ENCODE data around the gene GPBP1L1. TPM values are rescaled to one million over a fixed set of nuclear protein-coding genes. Genes with fewer than 3 reads are reported as not detected.
A peak's percentile ranks its signal among the peaks of the same experiment; 100 is the strongest.

GPBP1L1 gene
- total and polyA plus RNA-seq, 2 of the 13 experiments (the other 11 are each of a cell fraction or from before 2014, with no cell fraction given): 45.9 to 86.1 TPM

DNA sequence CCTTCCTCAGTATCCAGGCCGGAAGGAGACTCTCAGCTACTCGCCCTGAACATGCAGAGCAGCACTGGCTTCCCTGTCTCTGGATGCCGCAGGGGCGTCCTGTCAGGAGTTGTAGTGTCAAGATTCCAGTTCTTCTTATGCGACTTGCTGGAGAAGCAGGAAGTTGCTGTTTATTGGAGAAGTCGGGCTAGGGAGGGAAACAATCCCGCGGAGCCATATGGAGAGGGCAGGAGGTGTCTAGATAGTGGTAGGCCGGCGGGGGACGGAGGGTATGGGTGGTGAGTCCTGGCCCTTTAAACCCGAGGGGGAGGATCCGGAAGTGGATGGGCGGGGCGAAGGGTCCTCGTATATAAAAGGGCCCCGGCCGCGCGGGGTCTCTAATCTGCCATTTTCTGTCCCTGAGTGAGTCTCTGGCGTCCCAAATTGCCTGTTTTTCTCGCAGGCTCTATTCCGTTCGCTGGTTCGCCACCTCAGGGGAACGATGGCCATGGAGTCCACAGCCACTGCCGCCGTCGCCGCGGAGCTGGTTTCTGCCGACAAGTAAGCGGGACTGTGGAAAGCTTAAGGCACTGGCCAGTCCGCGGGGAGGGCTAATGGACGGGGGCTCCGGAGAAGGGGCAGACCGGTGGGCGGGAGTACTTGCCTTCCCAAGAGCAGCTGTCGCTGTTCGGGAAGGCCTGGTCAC, 102.5 kb downstream of the GPBP1L1 start, which contains the start of gene NASP (continued):
- TF ChIP-seq ZNF646 (CRISPR knock-in tag; IDR thresholded peaks at IDR 0.05) (no peak), JUND (CRISPR knock-in tag; IDR thresholded peaks at IDR 0.05) (no peak), CAMTA2 (CRISPR knock-in tag; IDR thresholded peaks at IDR 0.05; ENCODE audit: borderline replicate concordance) (no peak), ZBTB38 (CRISPR knock-in tag; IDR thresholded peaks at IDR 0.05) (no peak), NR2C2 (CRISPR knock-in tag; IDR thresholded peaks at IDR 0.05; ENCODE audit: borderline replicate concordance) (no peak), DMAP1 (CRISPR knock-in tag; IDR thresholded peaks at IDR 0.05) (peak; percentile 71; the same call in 1 of the 2 replicates), MYPOP (CRISPR knock-in tag; IDR thresholded peaks at IDR 0.05) (no peak), TBX3 (IDR thresholded peaks at IDR 0.05; ENCODE audit: borderline replicate concordance) (0 out of 2 replicates have a peak, but pooled peaks have one; percentile 29), ZNF614 (CRISPR knock-in tag; IDR thresholded peaks at IDR 0.05; ENCODE audit: borderline replicate concordance) (0 out of 2 replicates have a peak, but pooled peaks have one; percentile 13), IRF2 (CRISPR knock-in tag; IDR thresholded peaks at IDR 0.05) (no peak), SRSF4 (IDR thresholded peaks at IDR 0.05; ENCODE audit: low read depth, low read length, poor library complexity, severe bottlenecking) (no peak)
- TF ChIP-seq, protein P1, sequence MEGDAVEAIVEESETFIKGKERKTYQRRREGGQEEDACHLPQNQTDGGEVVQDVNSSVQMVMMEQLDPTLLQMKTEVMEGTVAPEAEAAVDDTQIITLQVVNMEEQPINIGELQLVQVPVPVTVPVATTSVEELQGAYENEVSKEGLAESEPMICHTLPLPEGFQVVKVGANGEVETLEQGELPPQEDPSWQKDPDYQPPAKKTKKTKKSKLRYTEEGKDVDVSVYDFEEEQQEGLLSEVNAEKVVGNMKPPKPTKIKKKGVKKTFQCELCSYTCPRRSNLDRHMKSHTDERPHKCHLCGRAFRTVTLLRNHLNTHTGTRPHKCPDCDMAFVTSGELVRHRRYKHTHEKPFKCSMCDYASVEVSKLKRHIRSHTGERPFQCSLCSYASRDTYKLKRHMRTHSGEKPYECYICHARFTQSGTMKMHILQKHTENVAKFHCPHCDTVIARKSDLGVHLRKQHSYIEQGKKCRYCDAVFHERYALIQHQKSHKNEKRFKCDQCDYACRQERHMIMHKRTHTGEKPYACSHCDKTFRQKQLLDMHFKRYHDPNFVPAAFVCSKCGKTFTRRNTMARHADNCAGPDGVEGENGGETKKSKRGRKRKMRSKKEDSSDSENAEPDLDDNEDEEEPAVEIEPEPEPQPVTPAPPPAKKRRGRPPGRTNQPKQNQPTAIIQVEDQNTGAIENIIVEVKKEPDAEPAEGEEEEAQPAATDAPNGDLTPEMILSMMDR (CRISPR knock-in tag; IDR thresholded peaks at IDR 0.05): no peak
- TF ChIP-seq, protein P2, sequence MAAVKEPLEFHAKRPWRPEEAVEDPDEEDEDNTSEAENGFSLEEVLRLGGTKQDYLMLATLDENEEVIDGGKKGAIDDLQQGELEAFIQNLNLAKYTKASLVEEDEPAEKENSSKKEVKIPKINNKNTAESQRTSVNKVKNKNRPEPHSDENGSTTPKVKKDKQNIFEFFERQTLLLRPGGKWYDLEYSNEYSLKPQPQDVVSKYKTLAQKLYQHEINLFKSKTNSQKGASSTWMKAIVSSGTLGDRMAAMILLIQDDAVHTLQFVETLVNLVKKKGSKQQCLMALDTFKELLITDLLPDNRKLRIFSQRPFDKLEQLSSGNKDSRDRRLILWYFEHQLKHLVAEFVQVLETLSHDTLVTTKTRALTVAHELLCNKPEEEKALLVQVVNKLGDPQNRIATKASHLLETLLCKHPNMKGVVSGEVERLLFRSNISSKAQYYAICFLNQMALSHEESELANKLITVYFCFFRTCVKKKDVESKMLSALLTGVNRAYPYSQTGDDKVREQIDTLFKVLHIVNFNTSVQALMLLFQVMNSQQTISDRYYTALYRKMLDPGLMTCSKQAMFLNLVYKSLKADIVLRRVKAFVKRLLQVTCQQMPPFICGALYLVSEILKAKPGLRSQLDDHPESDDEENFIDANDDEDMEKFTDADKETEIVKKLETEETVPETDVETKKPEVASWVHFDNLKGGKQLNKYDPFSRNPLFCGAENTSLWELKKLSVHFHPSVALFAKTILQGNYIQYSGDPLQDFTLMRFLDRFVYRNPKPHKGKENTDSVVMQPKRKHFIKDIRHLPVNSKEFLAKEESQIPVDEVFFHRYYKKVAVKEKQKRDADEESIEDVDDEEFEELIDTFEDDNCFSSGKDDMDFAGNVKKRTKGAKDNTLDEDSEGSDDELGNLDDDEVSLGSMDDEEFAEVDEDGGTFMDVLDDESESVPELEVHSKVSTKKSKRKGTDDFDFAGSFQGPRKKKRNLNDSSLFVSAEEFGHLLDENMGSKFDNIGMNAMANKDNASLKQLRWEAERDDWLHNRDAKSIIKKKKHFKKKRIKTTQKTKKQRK (IDR thresholded peaks at IDR 0.05; ENCODE audit: low read length): no peak
- TF ChIP-seq, protein P3, sequence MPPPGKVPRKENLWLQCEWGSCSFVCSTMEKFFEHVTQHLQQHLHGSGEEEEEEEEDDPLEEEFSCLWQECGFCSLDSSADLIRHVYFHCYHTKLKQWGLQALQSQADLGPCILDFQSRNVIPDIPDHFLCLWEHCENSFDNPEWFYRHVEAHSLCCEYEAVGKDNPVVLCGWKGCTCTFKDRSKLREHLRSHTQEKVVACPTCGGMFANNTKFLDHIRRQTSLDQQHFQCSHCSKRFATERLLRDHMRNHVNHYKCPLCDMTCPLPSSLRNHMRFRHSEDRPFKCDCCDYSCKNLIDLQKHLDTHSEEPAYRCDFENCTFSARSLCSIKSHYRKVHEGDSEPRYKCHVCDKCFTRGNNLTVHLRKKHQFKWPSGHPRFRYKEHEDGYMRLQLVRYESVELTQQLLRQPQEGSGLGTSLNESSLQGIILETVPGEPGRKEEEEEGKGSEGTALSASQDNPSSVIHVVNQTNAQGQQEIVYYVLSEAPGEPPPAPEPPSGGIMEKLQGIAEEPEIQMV (CRISPR knock-in tag; IDR thresholded peaks at IDR 0.05; ENCODE audit: low read depth): no peak
